T-cell (primary cell): Measurements from ENCODE around the gene ANAPC1. TPM values are rescaled to one million over a fixed set of nuclear protein-coding genes. Genes with fewer than 3 reads are reported as not detected.
A peak's percentile ranks its signal among the peaks of the same experiment; 100 is the strongest.
"Not testable (repeated sequence)": the region's sequence is repeated elsewhere in the genome, so short reads cannot be mapped to it uniquely, and the experiment has no call there.

Experiments
- ATAC-seq, 4 experiments: fragments of 200-7000 bp in 3 of 4; fragments of 150-1000 bp in 1 of 4; cut with Tn5 transposase; replicated peaks in 1 of 4; 1 replicate in 3 of 4; 2 replicates in 1 of 4; pipeline ENCODE4 v1.10.0; 2021; ENCODE audit warnings: moderate library complexity in 3 of 4, mild to moderate bottlenecking in 2 of 4, moderate number of reproducible peaks in 1 of 4
- CTCF ChIA-PET, 2 donors: fragments of 300-600 bp; sonication (Branson Sonifier 250); formaldehyde crosslinking; loops; one replicate each; lab custom pipeline; 2022; ENCODE audit warnings: antibody characterized with exemption in 2 of 2; lab: Charles Lee
- POLR2A ChIA-PET, 2 donors: fragments of 300-600 bp; sonication (Branson Sonifier 250); formaldehyde crosslinking; loops; one replicate each; lab custom pipeline; 2022; ENCODE audit warnings: antibody characterized with exemption in 2 of 2; lab: Charles Lee
- DNase-seq, 35 experiments: peaks; one replicate each; pipeline versions ENCODE4 v3.0.0 to v3.0.0-alpha.2; 2013 to 2023
- H3K27ac ChIP-seq: one replicate; pipeline ENCODE4 v1.5.1; 2013; ENCODE audit warnings: low read length
- H3K27me3 ChIP-seq, 2 experiments: replicated peaks in 1 of 2; 1 replicate in 1 of 2; 2 replicates in 1 of 2; pipeline versions ENCODE4 v1.6.1 to v1.7.0; 2013; ENCODE audit warnings: low read length in 1 of 2, mixed read lengths in 1 of 2; ENCODE audit not compliant: control insufficient read depth in 2 of 2, insufficient read depth in 2 of 2; ENCODE audit errors: extremely low read depth in 1 of 2
- H3K36me3 ChIP-seq, 2 donors: 1 replicate in 1 of 2; 2 replicates in 1 of 2; pipeline versions ENCODE4 v1.6.1 to v1.7.0; 2013; ENCODE audit warnings: low read length in 1 of 2; ENCODE audit not compliant: control insufficient read depth in 2 of 2, insufficient read depth in 1 of 2; ENCODE audit errors: extremely low read depth in 1 of 2
- H3K4me1 ChIP-seq, 2 experiments: 1 replicate in 1 of 2; 2 replicates in 1 of 2; pipeline versions ENCODE4 v1.6.1 to v1.7.0; 2013; ENCODE audit warnings: low read length in 2 of 2, mixed read lengths in 1 of 2; ENCODE audit not compliant: insufficient read depth in 2 of 2, control insufficient read depth in 1 of 2; ENCODE audit errors: extremely low read depth in 1 of 2
- H3K4me3 ChIP-seq, 2 donors: 1 replicate in 1 of 2; 2 replicates in 1 of 2; pipeline versions ENCODE4 v1.5.1 to v1.7.0; 2013; ENCODE audit warnings: mild to moderate bottlenecking in 2 of 2, low read length in 1 of 2, moderate library complexity in 1 of 2; ENCODE audit not compliant: control insufficient read depth in 1 of 2; ENCODE audit errors: extremely low read depth in 1 of 2
- H3K9me3 ChIP-seq: 2 replicates; pipeline ENCODE4 v1.7.0; 2013
- H3K27ac Mint-ChIP-seq, 2 donors: one replicate each; pipeline ENCODE4 v1.8.0; 2020 to 2021; ENCODE audit warnings: mild to moderate bottlenecking in 2 of 2, mixed read lengths in 2 of 2
- H3K27me3 Mint-ChIP-seq, 2 donors: one replicate each; pipeline ENCODE4 v1.8.0; 2021 to 2022; ENCODE audit warnings: mixed read lengths in 2 of 2
- H3K36me3 Mint-ChIP-seq: one replicate; pipeline ENCODE4 v1.8.0; 2021; ENCODE audit warnings: mixed read lengths
- H3K4me1 Mint-ChIP-seq, 3 donors: one replicate each; pipeline ENCODE4 v1.8.0; 2020 to 2022; ENCODE audit warnings: mixed read lengths in 3 of 3, mild to moderate bottlenecking in 1 of 3
- H3K4me3 Mint-ChIP-seq, 3 donors: one replicate each; pipeline ENCODE4 v1.8.0; 2020 to 2022; ENCODE audit warnings: mild to moderate bottlenecking in 3 of 3, mixed read lengths in 3 of 3, moderate library complexity in 3 of 3
- H3K9me3 Mint-ChIP-seq, 3 donors: one replicate each; pipeline ENCODE4 v1.8.0; 2020 to 2022; ENCODE audit warnings: mixed read lengths in 3 of 3
- WGBS: methylation state at CpG from one replicate; pipeline ENCODE4 v1.1.5; 2013; ENCODE audit warnings: missing lambda C conversion rate; ENCODE audit not compliant: insufficient coverage; 5-methylcytosine and 5-hydroxymethylcytosine counted together
- total RNA-seq, 35 experiments: library from RNA in 6 of 35; stranded (reverse) in 6 of 35; fragments of 120-200 nt in 1 of 35; gene quantifications; one replicate each; pipeline versions ENCODE4 v1.2.1 to v1.2.4 and lab custom pipeline; 2013 to 2026

The ANAPC1 gene
- total RNA-seq, 5 donors from 2014 or later (not counting 1 experiment from before 2014, with no cell fraction given) = 51.3 to 69.9 (median 63.8) TPM

GRCh38 chr2:111752533-111752932 lies 131.5 kb downstream of the ANAPC1 start:
- H3K27ac ChIP-seq, H3K27me3 ChIP-seq, POLR2A ChIA-PET, H3K4me3 Mint-ChIP-seq, H3K36me3 Mint-ChIP-seq, H3K4me3 ChIP-seq, H3K27me3 Mint-ChIP-seq, H3K4me1 Mint-ChIP-seq, CTCF ChIA-PET, H3K9me3 ChIP-seq, H3K36me3 ChIP-seq, H3K27ac Mint-ChIP-seq, DNase-seq, H3K9me3 Mint-ChIP-seq, ATAC-seq, H3K4me1 ChIP-seq: not testable (repeated sequence)
- no CpG with 5 or more reads among the region's 3 CpGs for WGBS

GRCh38 chr2:111750641-111751040 lies 133.4 kb downstream of the ANAPC1 start:
- CTCF ChIA-PET, H3K9me3 Mint-ChIP-seq, H3K4me1 Mint-ChIP-seq, H3K4me3 Mint-ChIP-seq, H3K27ac Mint-ChIP-seq, POLR2A ChIA-PET, H3K27me3 ChIP-seq, H3K36me3 ChIP-seq, H3K4me3 ChIP-seq, H3K27ac ChIP-seq, ATAC-seq, H3K36me3 Mint-ChIP-seq, H3K9me3 ChIP-seq, H3K27me3 Mint-ChIP-seq, H3K4me1 ChIP-seq, DNase-seq: not testable (repeated sequence)
- WGBS = no CpG with 5 or more reads among the region's 1 CpG

- ATAC-seq, H3K4me1 Mint-ChIP-seq, H3K27ac ChIP-seq, CTCF ChIA-PET, POLR2A ChIA-PET, H3K4me3 Mint-ChIP-seq, H3K9me3 ChIP-seq, H3K27ac Mint-ChIP-seq, H3K27me3 ChIP-seq, DNase-seq, H3K36me3 ChIP-seq, H3K4me1 ChIP-seq, H3K4me3 ChIP-seq, H3K36me3 Mint-ChIP-seq, H3K9me3 Mint-ChIP-seq, H3K27me3 Mint-ChIP-seq: not testable (repeated sequence)
- 86% methylated on average over 2 of the region's 4 CpGs for WGBS
Observed at GRCh38 chr2:111748429-111748828, 135.6 kb downstream of the ANAPC1 start.

GRCh38 chr2:111747410-111748115 lies 136.4 kb downstream of the ANAPC1 start:
- H3K27me3 ChIP-seq, H3K36me3 ChIP-seq, H3K9me3 Mint-ChIP-seq, CTCF ChIA-PET, H3K27ac ChIP-seq, POLR2A ChIA-PET, H3K4me3 Mint-ChIP-seq, H3K27ac Mint-ChIP-seq, H3K9me3 ChIP-seq, H3K36me3 Mint-ChIP-seq, H3K4me3 ChIP-seq, H3K4me1 Mint-ChIP-seq, H3K4me1 ChIP-seq, H3K27me3 Mint-ChIP-seq: not testable (repeated sequence)
- ATAC-seq (peak; percentile 81 to 93 (median 86)), DNase-seq (peak; percentile 22 to 85 (median 66))
- WGBS = no CpG with 5 or more reads among the region's 23 CpGs

- DNase-seq, H3K4me1 ChIP-seq, H3K36me3 Mint-ChIP-seq, H3K27me3 ChIP-seq, H3K27me3 Mint-ChIP-seq, H3K4me1 Mint-ChIP-seq, POLR2A ChIA-PET, H3K4me3 ChIP-seq, H3K4me3 Mint-ChIP-seq, H3K9me3 Mint-ChIP-seq, H3K9me3 ChIP-seq, H3K36me3 ChIP-seq, H3K27ac Mint-ChIP-seq, H3K27ac ChIP-seq, CTCF ChIA-PET, ATAC-seq: not testable (repeated sequence)
- 100% methylated on average over 1 of the region's 8 CpGs for WGBS
Observed at GRCh38 chr2:111744751-111745150, 139.2 kb downstream of the ANAPC1 start.

GRCh38 chr2:111741517-111741916 lies 142.5 kb downstream of the ANAPC1 start:
- H3K27ac ChIP-seq, H3K36me3 ChIP-seq, H3K4me3 Mint-ChIP-seq, H3K27me3 ChIP-seq, H3K27me3 Mint-ChIP-seq, DNase-seq, H3K36me3 Mint-ChIP-seq, CTCF ChIA-PET, ATAC-seq, H3K4me3 ChIP-seq, H3K9me3 ChIP-seq, H3K9me3 Mint-ChIP-seq, POLR2A ChIA-PET, H3K4me1 ChIP-seq, H3K4me1 Mint-ChIP-seq, H3K27ac Mint-ChIP-seq: not testable (repeated sequence)
- no CpG with 5 or more reads among the region's 3 CpGs for WGBS
